ENCODE data around the gene TET1.
"Not testable (repeated sequence)": the region's sequence is repeated elsewhere in the genome, so short reads cannot be mapped to it uniquely, and the experiment has no call there.

TET1 gene

DNA sequence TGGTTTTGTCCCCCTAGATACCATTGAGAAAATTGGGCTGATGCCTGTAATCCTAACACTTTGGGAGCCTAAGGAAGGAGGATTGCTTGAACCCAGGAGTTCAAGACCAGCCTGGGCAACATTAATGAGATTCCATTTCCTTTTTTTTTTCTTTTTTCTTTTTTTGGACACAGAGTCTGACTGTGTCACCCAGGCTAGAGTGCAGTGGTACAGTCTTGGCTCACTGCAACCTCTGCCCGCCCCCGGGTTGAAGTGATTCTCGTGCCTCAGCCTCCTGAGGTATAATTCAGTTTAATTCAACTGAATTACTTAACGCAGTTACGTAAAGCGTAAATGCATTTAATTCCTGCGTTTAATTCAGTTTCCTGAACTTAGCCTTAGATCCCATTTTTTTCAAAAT is 174.2 kb downstream of the TET1 start:
- TF ChIP-seq, protein P1, sequence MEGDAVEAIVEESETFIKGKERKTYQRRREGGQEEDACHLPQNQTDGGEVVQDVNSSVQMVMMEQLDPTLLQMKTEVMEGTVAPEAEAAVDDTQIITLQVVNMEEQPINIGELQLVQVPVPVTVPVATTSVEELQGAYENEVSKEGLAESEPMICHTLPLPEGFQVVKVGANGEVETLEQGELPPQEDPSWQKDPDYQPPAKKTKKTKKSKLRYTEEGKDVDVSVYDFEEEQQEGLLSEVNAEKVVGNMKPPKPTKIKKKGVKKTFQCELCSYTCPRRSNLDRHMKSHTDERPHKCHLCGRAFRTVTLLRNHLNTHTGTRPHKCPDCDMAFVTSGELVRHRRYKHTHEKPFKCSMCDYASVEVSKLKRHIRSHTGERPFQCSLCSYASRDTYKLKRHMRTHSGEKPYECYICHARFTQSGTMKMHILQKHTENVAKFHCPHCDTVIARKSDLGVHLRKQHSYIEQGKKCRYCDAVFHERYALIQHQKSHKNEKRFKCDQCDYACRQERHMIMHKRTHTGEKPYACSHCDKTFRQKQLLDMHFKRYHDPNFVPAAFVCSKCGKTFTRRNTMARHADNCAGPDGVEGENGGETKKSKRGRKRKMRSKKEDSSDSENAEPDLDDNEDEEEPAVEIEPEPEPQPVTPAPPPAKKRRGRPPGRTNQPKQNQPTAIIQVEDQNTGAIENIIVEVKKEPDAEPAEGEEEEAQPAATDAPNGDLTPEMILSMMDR (IDR thresholded peaks at IDR 0.05; ENCODE audit: borderline replicate concordance, insufficient read depth, low read depth, low read length) = no peak
- no peak overlapping the region for H3K4me3 ChIP-seq (ENCODE audit: low read depth, low read length)

DNA sequence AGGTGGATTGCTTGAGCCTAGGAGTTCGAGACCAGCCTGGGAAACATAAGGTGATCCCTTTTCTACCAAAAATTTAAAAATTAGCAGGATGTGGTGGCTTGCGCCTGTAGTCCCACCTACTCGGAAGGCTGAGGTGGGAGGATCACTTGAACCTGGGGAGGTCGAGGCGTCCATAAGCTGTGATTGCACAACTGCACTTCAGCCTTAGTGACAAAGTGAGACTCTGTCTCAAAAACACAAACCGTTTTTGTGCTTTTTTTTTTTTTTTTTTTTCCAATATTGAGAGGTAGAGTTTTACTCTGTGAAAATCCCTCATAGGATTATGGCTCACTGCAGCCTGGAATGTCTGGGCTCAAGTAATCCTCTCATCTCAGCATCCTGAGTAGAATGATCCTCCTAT is 175.0 kb downstream of the TET1 start:
- TF ChIP-seq, protein P1 (IDR thresholded peaks at IDR 0.05; ENCODE audit: borderline replicate concordance, insufficient read depth, low read depth, low read length) = no peak

DNA sequence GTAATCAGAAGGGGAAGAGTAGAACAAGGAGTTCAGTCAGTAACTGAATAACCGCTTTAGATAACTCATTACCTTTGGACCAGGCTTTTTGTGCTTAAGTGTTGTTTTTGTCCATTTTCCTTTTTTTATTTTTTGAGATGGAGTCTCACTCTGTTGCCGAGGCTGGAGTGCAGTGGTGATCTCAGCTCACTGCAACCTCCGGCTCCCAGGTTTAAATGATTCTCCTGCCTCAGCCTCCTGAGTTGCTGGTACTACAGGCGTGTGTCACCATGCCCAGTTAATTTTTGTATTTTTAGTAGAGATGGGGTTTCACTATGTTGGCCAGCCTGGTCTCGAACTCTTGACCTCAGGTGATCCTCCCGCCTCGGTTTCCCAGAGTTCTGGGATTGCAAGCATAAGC is 175.6 kb downstream of the TET1 start:
- not testable (repeated sequence) for H3K4me3 ChIP-seq (ENCODE audit: low read depth, low read length)

More for the DNA sequence above, 175.0 kb downstream of the TET1 start:
- H3K4me3 ChIP-seq (ENCODE audit: low read depth, low read length) = no peak overlapping the region

DNA sequence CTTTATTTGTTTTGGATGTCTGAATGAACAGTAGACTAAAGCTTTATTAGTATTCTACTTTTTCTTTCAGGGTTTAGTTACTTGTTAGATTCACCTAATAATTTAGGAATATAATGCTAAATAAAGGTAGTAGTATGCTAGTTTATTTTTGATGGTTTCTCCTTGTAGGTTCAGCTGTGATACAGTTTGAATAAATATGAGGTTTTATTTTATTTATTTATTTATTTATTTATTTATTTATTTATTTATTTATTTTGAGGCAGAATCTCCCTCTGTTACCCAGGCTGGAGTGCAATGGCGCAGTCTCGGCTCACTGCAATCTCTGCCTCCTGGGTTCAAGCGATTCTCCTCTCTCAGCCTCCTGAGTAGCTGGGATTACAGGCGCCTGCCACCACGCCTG is 180.5 kb downstream of the TET1 start:
- not testable (repeated sequence) for H3K4me3 ChIP-seq (ENCODE audit: low read depth, low read length)

DNA sequence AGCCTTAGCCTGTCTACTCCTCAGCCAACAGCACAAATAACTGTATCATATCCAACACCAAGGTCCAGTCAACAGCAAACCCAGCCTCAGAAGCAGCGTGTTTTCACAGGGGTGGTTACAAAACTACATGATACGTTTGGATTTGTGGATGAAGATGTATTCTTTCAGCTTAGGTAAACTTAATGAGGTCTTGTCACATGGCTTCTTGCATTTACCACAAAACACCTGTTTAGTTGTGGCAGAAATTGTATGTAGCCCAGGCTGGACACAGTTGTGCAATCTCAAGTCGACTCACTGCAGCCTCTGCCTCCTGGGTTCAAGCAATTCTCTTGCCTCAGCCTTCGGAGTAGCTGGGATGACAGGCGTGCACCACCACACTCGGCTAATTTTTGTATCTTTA is 182.3 kb downstream of the TET1 start:
- TF ChIP-seq, protein P1 (IDR thresholded peaks at IDR 0.05; ENCODE audit: borderline replicate concordance, insufficient read depth, low read depth, low read length) = no peak
- no peak overlapping the region for H3K4me3 ChIP-seq (ENCODE audit: low read depth, low read length)

All from GM12875 (cell line).